Left forelimb (tissue), 1 donor: ENCODE measurements around the gene DZIP1.

Experiments used
- DNase-seq: peaks from one replicate; pipeline ENCODE4 v3.0.0-alpha.2; 2018; ENCODE audit warnings: low spot score

Gene DZIP1

DNA sequence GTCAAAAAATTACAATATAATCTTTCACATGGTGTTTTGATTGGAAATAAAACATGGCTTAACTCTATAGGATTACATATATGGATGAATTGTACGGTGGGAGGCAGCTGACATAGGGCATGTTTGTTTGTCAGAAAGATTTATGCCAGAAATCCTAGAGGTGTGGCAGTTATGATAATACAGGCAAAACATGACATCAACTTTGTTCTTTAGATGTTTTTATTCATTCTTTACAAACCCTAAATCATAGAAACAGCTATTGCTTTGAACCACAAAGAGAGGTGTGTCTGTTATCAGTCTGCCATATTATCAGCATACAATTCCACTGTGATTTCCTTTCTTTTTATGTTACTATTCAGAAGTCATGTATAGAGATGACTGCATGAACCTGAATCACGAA, 100.2 kb downstream of the DZIP1 start:
- DNase-seq, result no peak

DNA sequence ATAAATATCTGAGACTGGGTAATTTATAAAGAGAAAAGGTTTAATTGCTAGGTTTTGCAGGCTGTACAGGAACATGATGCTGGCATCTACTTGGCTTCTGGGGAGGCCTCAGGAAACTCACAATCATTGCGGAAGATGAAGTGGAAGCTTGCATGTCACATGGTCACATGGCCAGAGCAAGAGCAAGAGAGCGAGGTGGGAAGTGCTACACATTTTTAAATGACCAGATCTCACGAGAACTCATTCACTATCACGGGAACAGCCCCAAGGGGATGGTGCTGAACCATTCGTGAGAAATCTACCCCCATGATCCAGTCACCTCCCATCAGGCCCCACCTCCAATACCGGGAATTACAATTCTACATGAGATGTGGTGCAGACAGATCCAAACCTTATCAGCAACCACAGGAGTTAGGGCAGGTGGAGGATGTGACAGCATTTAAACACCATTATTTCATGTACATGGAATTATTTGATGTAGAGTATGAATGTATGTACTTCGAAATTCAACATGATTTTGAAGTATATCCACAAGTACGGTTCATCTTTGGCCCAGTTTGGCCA, 102.5 kb downstream of the DZIP1 start:
- no peak for DNase-seq

DNA sequence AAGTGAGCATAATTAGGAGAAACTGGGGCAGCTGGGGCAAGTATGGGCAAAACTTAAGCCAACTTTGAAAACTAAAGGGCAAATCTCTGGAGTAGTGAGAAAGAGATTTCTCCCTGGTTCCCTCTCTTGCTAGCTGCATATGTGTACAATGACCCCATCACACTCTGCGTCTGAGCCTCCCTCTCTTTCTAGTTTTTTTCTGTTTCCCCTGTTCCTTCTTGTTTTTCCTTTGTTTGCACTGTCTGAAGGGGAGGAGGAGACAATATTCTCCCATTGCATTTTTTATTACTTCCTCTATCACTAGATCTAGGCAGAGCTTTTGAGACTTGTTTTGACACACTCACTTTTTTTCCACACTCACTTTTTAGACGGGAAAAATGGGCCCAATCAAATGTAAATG, 103.2 kb downstream of the DZIP1 start:
- DNase-seq, result no peak

DNA sequence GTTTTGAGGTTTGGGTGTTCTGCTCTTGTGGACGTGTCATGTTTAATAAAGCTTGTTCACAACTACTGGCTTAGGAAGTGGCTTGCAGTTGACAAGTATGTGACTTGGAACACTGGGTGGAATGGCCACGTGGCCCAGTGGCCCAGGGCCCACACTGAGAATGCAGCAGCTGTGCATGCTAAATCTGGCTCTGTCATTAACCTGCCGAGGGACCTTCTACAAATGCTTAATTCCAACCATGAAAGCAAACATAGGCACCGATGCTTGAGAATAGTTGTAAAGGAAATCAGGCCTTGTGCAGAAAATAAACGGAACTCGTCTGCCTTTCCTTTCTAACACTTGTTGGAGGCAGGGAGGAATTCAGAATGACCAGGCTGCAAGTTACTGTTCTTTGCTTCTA, 103.6 kb downstream of the DZIP1 start:
- no peak for DNase-seq

DNA sequence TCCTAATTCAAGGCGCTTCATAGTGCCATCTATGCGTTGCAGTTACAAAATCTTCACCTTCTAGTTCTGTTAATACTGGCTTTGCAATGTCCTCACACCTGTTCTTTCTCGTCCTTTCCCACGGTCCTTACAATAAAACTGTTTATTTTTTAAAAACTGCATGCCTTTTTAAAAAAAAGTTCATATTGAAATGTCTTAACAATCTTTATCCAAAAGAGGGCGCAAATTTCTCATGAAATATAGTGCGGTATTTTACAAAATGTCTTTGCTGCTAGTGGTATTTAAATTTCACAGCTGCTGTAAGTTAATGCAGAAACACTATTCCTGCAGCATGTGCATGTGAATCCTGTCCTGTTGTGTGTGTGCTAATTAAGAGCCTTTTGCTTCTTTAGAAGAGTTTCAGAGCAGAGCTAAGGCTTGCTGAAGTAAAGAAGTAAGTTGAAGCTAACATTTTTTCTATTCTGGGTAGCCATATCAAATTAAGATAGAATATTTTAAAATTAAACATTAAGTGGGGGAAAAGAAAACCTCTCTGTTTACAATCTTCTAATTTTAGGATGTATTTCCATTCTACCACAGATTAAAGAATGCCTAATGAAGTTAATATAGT, 107.8 kb downstream of the DZIP1 start:
- no peak for DNase-seq

DNA sequence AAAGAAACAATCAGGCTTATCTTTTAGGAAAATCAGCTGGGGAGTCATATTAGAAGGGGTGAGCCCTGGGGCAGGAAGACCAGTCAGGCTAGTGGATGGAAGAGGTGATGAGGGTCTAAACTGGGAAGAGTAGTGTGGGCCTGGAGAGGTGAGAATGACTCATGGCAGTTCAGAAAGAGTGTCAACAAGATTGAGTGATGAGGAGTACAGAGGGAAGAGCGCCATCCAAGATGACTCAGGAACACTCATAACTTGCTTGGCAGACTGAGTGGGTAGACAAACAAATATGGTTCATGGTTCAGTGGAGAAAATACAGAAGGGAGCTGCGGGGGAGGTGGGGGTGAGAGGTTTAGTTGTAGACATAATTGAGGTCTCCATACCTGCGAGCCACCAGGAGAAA, 109.3 kb downstream of the DZIP1 start:
- DNase-seq, result no peak

DNA sequence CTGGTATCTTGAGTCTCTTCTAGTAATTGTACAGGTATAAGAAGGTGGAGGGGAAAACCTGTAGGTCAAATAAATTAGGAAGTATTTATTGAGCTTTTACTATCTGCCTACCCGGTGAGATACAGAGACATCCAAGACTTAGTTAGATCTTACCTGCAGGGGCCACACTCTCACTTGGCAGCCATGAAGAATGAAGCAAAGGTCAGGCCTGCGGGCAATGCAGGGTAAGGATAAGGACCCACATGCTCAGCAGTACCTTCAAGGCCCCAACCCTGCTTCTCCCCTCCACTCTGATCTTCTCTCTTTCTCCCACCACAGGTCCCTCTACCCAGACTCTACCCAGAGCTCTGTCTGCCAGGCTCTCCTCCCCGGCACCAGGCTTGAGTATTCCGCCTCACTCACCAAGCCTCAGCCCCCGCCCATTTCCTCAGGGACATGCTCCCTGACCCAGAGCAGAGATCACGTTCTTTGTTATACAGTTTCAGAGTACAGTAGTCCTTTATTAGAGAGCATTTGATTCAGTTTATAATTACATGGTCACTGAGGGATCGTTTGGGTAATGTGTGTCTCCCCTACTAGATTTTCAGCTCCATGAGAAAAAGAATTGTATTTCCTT, 110.9 kb downstream of the DZIP1 start:
- no peak for DNase-seq

DNA sequence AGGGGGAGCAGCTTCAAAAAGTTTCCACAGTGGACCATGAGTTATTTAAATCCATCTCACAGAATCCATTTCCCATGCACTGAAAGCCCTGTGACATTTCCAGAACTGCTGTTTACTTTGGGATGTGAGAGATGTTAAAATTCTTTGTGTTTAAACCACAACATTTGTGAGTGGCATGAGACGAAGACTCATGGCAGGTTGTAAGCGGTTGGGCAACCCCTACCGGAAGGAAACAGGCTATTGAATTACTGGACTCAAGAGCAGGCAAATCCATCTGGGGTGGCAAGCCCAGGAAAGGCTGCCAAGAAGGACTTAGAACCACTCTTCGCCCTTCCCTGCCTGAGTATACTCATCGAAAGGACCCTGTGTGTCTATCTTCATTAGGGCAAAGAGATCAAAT, 114.3 kb downstream of the DZIP1 start:
- no peak for DNase-seq
